Islet precursor cell (in vitro differentiated cells): ENCODE results near the gene DUSP22.
"Not testable (repeated sequence)": the region's sequence is repeated elsewhere in the genome, so short reads cannot be mapped to it uniquely, and the experiment has no call there.

Experiments
- DNase-seq: peaks from one replicate; pipeline ENCODE4 v3.0.0-alpha.2; 2018

Gene DUSP22

DNA sequence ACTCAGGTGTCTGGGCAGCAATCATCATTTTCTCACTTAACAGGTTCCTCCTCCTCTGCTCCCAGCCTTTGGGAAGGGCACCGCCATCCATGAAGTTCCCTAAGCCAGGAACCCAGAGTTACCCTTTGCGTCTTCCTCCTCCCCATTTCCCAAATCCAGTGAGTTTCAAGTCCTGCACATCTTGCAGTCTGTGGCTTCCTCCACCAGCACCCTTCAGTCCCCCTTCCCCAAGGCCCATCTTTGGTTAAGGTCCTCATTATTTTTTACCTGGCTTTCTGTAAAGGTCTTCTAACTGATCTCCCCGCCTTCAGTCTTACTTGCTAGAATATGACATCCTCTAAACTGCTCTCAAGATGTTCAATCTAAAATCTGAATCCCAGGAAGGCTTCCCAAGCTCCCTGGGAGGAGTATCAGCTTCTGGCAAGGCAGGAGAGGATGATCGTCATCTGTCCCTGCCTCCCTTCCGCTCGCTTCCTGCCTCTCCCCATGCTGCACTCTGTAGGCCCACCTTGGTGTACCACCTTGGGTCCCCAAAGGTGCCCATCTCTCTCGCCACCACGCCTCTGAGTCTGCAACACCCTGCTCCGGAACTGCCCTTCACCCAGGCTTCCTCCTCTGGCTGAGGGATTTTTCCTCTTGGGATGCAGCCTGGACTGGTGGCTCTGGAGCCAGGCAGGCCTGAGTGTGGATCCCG is 11.4 kb upstream of the DUSP22 start:
- no peak for DNase-seq

- DNase-seq, result no peak
These were observed 10.7 kb upstream of the DUSP22 start for GRCh38 chr6:281469-282103.

DNA sequence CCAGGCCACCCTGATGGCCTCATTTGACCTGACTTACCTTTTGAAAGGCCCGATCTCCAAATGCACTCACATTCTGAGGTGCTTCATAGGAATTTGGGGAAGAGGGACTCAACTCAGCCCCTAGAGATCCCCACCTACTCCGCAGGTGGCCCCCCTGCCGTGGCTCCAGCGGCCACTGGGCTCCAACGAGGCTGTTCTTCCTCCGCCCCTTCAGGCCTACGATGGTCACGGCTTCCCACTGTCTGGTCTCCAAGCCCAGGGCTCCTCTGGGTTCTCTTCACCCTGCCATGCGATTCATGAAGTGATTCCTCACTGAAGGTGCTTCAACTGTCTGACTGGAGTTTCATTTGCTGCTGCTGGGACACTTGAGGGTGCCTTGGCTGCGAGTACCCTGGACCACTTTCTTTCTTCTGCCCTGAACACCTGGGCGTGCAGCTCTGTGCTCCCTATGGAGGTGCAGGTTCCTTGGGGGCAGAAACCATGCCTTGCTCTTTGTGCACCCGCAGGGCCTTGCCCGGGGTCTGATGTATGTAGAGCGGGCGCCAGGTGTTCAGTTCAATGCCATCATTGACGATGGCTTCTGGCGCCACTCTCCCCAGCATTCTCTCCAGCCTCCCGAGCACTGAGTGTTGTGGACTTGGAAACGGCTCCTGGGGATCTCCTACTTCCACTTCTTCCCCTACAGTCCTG is 10.0 kb upstream of the DUSP22 start:
- no peak for DNase-seq

- DNase-seq, result no peak
These were observed 9.3 kb upstream of the DUSP22 start for GRCh38 chr6:282867-283416.

GRCh38 chr6:284486-284885 is 7.8 kb upstream of the DUSP22 start:
- DNase-seq, result no peak

DNA sequence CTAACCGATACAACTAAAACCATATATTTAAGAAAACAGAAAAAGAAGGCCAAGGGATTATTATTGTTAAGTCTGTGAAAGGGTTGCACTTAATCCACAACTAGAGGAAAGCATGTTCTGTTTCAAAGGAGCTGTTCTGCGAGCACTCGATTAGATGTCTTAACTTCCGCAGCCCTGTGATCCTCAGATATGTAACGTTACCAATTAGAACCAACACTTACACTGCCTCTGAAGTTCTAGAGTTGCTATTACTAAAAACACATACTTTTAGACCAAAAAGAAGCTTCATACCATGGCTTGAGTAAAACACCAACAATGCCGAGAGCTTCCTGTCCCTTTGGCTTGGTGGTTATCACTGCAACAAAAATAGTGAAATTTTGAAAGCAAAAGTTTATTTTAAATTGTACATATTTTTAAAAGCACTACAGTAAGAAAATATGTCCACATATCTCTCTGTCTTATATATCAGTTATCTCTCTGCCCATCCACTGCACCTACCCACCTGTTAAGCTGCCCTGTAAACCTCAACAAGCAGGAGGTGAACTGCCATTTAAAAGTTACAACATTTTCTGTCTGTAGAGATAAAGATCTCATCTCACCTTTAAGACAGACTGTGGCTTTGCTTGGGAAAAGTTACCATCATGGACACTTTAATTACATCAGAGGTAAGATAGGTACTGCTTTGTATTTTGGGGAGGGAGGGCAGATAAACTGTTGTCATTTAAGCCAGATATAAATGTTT is 7.1 kb upstream of the DUSP22 start:
- DNase-seq, result no peak

- DNase-seq, result not testable (repeated sequence)
These were observed 6.4 kb upstream of the DUSP22 start for GRCh38 chr6:285902-286301.

DNA sequence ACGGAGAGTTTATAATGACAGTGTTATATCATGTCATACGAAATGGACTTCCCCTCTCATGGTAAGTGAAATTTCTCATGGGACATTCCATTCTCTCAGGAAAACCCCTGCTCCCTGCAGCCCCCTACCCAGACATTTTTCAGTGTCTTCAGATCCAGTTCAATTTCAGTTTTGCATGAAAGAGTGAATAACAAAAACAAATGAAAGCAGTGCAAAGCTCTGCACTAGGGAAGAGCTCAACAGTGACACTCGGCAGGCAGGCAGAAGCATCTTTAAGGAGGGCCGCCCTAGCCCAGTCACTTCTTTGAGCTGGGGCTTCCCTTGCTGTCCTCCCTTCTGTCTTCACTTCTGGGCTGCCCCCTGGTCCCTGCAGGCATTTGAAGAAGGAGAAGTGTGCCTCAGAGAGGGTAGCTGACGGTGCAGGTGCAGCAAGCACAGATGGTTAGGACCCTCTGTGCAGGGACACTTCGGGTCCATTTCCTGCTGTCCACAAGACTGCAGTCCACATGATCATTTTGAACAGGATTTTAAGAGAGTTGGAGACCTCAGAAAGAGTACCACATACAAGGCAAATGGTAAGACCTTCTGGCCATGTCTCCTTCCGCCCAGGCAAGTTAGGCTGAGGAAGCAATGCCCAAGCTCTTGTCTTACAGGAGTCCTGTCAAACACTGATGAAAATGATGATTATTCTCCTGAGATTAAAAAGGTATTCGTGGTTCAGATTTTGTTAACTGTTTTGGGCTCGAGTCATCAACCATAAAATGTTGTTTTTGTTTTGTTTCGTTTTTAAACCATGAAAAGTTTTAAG is 5.4 kb upstream of the DUSP22 start:
- DNase-seq, result no peak

DNA sequence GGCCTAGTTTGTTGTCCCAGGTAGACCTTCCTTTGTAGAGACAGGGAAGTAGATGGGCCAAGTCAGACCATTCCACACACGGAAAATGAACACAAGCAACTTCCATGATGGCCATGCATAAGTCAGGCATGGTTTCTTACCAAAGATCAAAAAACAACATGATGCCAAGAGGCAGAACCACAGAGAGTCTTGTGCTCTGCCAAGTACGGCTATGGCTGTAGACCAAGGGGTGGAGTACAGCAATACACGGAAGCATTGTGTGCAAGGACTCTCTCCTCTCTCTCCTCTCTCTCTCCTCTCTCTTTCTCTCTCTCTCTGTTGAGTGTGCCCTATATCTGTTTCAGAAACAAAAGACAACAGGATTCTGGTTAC is 4.8 kb upstream of the DUSP22 start:
- DNase-seq, result no peak

GRCh38 chr6:288866-289265 is 3.4 kb upstream of the DUSP22 start:
- no peak for DNase-seq

DNA sequence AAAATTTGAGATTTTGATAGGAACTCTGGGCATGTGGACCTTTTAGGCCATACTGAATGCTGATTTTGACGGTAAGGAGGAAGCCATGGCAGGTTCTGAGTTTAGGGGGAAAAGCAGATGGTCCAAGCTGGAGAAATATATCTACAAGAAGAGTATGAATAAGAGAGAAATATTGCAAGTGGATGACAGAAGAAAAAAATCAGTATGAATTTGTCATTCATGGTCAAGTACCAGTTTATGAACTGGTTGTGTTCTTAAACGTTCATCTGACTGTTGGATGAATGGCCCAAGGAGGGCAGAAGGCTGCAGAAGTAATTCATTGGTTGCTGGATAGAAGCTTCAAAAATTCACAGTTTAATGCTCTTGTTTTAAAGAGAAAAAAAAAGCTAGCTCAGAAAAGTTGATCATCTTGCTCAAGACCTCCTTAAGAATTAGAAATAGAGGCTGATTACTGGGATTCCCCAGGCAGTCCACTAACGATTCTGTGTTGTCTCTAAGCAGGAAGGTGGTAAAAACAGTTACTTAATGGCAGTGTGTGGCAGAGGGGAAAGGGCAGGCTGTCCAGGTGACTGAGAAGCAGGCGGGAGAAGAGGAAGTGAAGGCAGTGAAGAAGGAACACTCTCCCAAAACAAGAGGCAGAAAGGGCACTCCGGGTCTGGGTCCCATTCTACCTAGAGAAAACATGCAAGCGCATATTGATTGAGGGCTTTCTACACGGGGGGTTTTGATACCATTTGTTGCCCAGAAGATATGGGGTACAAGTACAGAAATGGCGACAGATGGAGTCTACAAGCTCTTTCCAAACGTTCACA is 2.0 kb upstream of the DUSP22 start:
- DNase-seq, result no peak

- peak; percentile 72 for DNase-seq
These were observed 1.0 kb upstream of the DUSP22 start for GRCh38 chr6:291204-291696.

GRCh38 chr6:292506-293192 is 362 bp downstream of the DUSP22 start:
- peak; percentile 74 for DNase-seq

GRCh38 chr6:293193-294174 is 1.2 kb downstream of the DUSP22 start:
- peak; percentile 66 for DNase-seq

GRCh38 chr6:294656-295565 is 2.6 kb downstream of the DUSP22 start:
- no peak for DNase-seq

GRCh38 chr6:296151-297122 is 4.2 kb downstream of the DUSP22 start:
- DNase-seq, result no peak
